SK-N-SH treated with all-trans-retinoic acid at 6 μM for 48 hours (cell line): ENCODE results near the gene DDX39A.

Experiments used
- ATAC-seq: fragments of 200-7000 bp; cut with Tn5 transposase; 3 replicates; pipeline ENCODE4 v1.9.1; 2020; ENCODE audit warnings: mild to moderate bottlenecking, moderate library complexity
- ARNTL ChIP-seq: fragments of 450-650 bp; formaldehyde crosslinking; IDR thresholded peaks from 2 replicates; pipeline ENCODE4 v1.5.0; 2020; ENCODE audit warnings: low read depth, mild to moderate bottlenecking, moderate library complexity, borderline replicate concordance
- BACH2 ChIP-seq: fragments of 250-450 bp; sonication (Bioruptor Pico); IDR thresholded peaks from 2 replicates; pipeline ENCODE4 v1.9.0; 2021; ENCODE audit warnings: mild to moderate bottlenecking, borderline replicate concordance
- ISL1 ChIP-seq: fragments of 250-450 bp; sonication (Bioruptor Pico); IDR thresholded peaks from 2 replicates; pipeline ENCODE4 v2.1.2; 2022; ENCODE audit warnings: mild to moderate bottlenecking, moderate library complexity
- SNAI2 ChIP-seq: fragments of 250-450 bp; sonication (Bioruptor Pico); IDR thresholded peaks from 2 replicates; pipeline ENCODE4 v1.5.0; 2020; ENCODE audit warnings: mild to moderate bottlenecking, moderate library complexity
- ZNF8 ChIP-seq: fragments of 450-650 bp; formaldehyde crosslinking; IDR thresholded peaks from 2 replicates; pipeline ENCODE4 v1.5.0; 2020; ENCODE audit warnings: mild to moderate bottlenecking, moderate library complexity
- TF ChIP-seq, protein P1 (sequence below): fragments of 250-450 bp; sonication (Bioruptor Pico); IDR thresholded peaks from 2 replicates; pipeline ENCODE4 v1.8.0; 2021; ENCODE audit warnings: low read depth, mild to moderate bottlenecking, moderate library complexity, borderline replicate concordance

Gene DDX39A

DNA sequence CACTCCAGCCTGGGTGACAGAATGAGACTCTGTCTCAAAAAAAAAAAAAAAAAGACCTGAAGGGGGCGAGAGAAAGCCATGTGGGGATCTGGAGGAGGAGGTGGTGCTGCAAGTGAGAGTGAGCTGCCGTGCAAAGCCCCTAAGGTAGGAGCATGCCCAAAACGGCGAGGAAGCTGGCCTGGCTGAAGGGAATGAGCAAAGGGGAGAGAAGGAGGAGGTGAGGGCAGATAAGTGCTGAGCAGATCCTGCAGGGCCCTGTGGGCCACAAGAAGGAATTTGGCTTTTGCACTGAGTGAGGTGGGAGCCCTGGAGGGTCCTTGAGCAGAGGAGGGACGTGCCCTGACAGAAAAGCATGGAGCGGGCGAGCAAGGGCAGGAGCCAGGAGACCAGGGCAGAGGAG, 57.3 kb downstream of the DDX39A start:
- ATAC-seq, result peak; percentile 58
- TF ChIP-seq ISL1 (CRISPR knock-in tag), result no peak
- no peak for TF ChIP-seq ARNTL
- TF ChIP-seq, protein P1, sequence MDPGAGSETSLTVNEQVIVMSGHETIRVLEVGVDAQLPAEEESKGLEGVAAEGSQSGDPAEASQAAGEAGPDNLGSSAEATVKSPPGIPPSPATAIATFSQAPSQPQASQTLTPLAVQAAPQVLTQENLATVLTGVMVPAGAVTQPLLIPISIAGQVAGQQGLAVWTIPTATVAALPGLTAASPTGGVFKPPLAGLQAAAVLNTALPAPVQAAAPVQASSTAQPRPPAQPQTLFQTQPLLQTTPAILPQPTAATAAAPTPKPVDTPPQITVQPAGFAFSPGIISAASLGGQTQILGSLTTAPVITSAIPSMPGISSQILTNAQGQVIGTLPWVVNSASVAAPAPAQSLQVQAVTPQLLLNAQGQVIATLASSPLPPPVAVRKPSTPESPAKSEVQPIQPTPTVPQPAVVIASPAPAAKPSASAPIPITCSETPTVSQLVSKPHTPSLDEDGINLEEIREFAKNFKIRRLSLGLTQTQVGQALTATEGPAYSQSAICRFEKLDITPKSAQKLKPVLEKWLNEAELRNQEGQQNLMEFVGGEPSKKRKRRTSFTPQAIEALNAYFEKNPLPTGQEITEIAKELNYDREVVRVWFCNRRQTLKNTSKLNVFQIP (CRISPR knock-in tag), result no peak
- no peak for TF ChIP-seq SNAI2
- no peak for TF ChIP-seq BACH2
- TF ChIP-seq ZNF8 (CRISPR knock-in tag), result no peak
- TF ChIP-seq, all 23 proteins: peak for 0
